Esophagus squamous epithelium (tissue), 5 donors: ENCODE data around the gene PLCB1. TPM values are rescaled to one million over a fixed set of nuclear protein-coding genes. Genes with fewer than 3 reads are reported as not detected.

Source experiments
- DNase-seq: peaks from one replicate; lab custom pipeline; 2025; lab: John Stamatoyannopoulos, UW
- H3K27ac ChIP-seq, 4 donors: fragments of 200-600 bp; sonication (generic); one replicate each; pipeline ENCODE4 v1.5.1; 2016 to 2019; ENCODE audit warnings: mild to moderate bottlenecking in 1 of 4
- H3K27me3 ChIP-seq, 4 donors: fragments of 200-600 bp; sonication (generic); 1 replicate in 3 of 4; 2 replicates in 1 of 4; pipeline versions ENCODE4 v1.5.1 to v1.6.0; 2017 to 2021; ENCODE audit warnings: antibody characterized with exemption in 1 of 4
- H3K36me3 ChIP-seq, 3 donors: fragments of 200-600 bp; sonication (generic); one replicate each; pipeline ENCODE4 v1.5.1; 2016 to 2019
- H3K4me1 ChIP-seq, 3 donors: fragments of 200-600 bp; sonication (generic); one replicate each; pipeline ENCODE4 v1.5.1; 2017 to 2019
- H3K4me3 ChIP-seq, 4 donors: fragments of 200-600 bp; sonication (generic); 1 replicate in 3 of 4; 2 replicates in 1 of 4; pipeline ENCODE4 v1.5.1; 2016 to 2019; ENCODE audit warnings: mild to moderate bottlenecking in 2 of 4, moderate library complexity in 1 of 4
- H3K9me3 ChIP-seq, 3 donors: fragments of 200-600 bp; sonication (generic); one replicate each; pipeline ENCODE4 v1.5.1; 2016 to 2019
- POLR2A ChIP-seq, 4 donors: fragments of 450-650 bp; IDR thresholded peaks; one replicate each; pipeline ENCODE4 v1.6.1; 2017; ENCODE audit warnings: antibody characterized with exemption in 4 of 4, mild to moderate bottlenecking in 4 of 4, moderate library complexity in 3 of 4
- WGBS, 2 donors: methylation state at CpG; one replicate each; pipeline ENCODE4 v1.1.5; 2018; 5-methylcytosine and 5-hydroxymethylcytosine counted together
- intact Hi-C: fragments of 100-400 bp; cut with DNase I; formaldehyde crosslinking; loops from one replicate; pipeline ENCODE4 v1.15.0; 2022
- total RNA-seq, 4 donors: library from RNA; depleted of rRNA; stranded (reverse); fragments of >200 nt; gene quantifications; one replicate each; pipeline ENCODE4 v1.1.0, GENCODE V29; 2016
- TF ChIP-seq, protein P1 (sequence below), 6 experiments: fragments of 450-650 bp in 4 of 6; fragments of 200-600 bp in 2 of 6; sonication (generic) in 2 of 6; IDR thresholded peaks; one replicate each; pipeline ENCODE4 v1.5.1; 2016 to 2019; ENCODE audit warnings: antibody characterized with exemption in 6 of 6, mild to moderate bottlenecking in 4 of 6, moderate library complexity in 4 of 6
- donor health status: DM: yes; HTN: yes; CAD: no.

Gene PLCB1
- total RNA-seq, 4 donors from 2014 or later: 1.9 to 20.4 (median 5.0) TPM

DNA sequence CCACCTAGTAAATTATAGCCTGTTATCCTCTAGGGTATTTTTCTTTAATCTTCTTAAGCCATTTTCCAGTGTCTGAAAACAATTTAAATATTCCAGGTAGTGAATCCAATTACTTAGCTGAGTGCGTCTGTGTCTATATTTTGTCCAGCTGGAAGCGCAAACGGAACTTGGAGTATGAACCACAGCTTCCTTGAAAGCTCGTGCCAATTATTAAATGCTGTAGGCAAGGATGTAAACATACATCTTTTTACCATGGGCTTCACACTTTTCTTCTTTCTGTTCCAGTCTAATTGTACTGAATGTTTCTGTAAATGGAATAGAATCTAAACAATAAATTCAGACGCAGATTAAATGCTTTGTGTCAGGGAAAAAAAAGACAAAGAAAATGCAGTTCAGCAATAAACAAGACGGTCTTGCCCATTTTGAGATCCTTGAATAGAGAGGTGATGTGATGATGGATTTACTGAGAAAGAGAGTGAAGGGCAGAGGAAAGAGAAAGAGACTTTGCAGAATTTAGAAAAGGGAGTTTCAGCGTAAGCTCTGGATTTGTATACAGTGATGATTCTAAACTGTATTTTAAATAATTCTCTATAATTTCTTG is 1.9 kb downstream of the PLCB1 start:
- Histone ChIP-seq H3K4me3 (peak overlapping the region in 3 of 4 donors; percentile 55 to 85 (median 81)), H3K36me3 (no peaks in the 10 kb centered on the region), H3K27me3 (peaks cover 0 to 50% (median 0%) of the 10 kb centered on the region in 4 donors), H3K9me3 (no peaks in the 10 kb centered on the region), H3K4me1 (peaks cover 0 to 38% (median 4%) of the 10 kb centered on the region in 3 donors), H3K27ac (peak overlapping the region in 3 of 4 donors; percentile 74 to 92 (median 91))
- no peak for DNase-seq
- intact Hi-C loops: loop anchor here (10.0 kb wide), 2 partner anchors 251 to 581 kb away; no protein-coding TSS in a partner anchor
- TF ChIP-seq, protein P1, sequence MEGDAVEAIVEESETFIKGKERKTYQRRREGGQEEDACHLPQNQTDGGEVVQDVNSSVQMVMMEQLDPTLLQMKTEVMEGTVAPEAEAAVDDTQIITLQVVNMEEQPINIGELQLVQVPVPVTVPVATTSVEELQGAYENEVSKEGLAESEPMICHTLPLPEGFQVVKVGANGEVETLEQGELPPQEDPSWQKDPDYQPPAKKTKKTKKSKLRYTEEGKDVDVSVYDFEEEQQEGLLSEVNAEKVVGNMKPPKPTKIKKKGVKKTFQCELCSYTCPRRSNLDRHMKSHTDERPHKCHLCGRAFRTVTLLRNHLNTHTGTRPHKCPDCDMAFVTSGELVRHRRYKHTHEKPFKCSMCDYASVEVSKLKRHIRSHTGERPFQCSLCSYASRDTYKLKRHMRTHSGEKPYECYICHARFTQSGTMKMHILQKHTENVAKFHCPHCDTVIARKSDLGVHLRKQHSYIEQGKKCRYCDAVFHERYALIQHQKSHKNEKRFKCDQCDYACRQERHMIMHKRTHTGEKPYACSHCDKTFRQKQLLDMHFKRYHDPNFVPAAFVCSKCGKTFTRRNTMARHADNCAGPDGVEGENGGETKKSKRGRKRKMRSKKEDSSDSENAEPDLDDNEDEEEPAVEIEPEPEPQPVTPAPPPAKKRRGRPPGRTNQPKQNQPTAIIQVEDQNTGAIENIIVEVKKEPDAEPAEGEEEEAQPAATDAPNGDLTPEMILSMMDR (IDR thresholded peaks at IDR 0.05): no peak
- 27 to 34% methylated on average over 7 of the region's 7 CpGs for WGBS, 2 donors

DNA sequence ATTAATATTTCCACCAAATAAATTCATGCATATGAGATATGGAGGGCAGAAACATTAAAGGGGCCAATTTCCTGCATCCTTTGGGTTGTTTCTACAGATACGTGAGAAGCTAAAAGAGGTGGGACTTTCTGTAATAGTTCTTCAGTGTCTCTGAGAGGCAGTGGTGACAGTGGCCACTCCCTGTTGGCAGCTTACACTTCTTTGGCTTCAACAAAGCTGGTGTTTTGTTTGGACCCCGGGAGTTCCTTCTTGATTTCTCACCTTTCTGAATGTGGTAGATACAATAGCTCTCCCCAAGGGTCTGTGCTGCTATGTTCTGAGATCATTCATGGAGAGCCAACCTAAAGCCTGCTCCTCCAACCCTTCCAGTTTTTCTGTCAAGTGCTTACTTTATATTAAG is 7.8 kb downstream of the PLCB1 start:
- Histone ChIP-seq H3K4me1 (peaks cover 0 to 4% (median under 1%) of the 10 kb centered on the region in 3 donors), H3K27me3 (peaks cover 0 to 5% (median 0%) of the 10 kb centered on the region in 4 donors), H3K4me3 (no peak overlapping the region), H3K9me3 (no peaks in the 10 kb centered on the region), H3K36me3 (no peaks in the 10 kb centered on the region), H3K27ac (no peak overlapping the region)
- 42 to 55% methylated on average over 2 of the region's 2 CpGs for WGBS, 2 donors
- DNase-seq: no peak
- no peak for TF ChIP-seq POLR2A (IDR thresholded peaks at IDR 0.05)
- TF ChIP-seq, protein P1 (IDR thresholded peaks at IDR 0.05): no peak
- intact Hi-C loops: loop anchor here (10.0 kb wide), 2 partner anchors 245 to 575 kb away; no protein-coding TSS in a partner anchor

DNA sequence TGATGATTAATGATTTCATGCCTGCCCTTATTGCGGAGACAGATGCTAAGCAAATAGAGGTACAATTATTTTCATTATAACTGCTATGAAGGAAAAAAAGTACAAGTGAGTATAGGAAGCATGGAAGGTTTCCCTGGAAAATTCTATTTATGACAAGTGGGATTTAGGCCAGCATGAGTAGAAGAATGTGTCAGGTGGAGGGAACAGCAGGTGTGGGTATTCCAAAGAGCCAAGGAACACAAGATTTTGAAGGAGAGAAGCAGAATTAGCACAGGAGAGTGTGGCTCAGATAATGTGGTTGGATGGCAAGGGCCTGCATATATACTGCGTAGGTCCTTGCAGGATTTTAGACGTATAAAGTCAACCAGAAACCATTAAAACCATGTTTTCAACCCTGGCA is 11.4 kb downstream of the PLCB1 start:
- no peak overlapping the region for H3K27ac ChIP-seq
- intact Hi-C loops: no loop called here
- 59 to 79% methylated on average over 3 of the region's 3 CpGs for WGBS, 2 donors
- H3K4me3 ChIP-seq: no peak overlapping the region
- no peaks in the 10 kb centered on the region for H3K27me3 ChIP-seq
- TF ChIP-seq, protein P1 (IDR thresholded peaks at IDR 0.05): no peak
- TF ChIP-seq POLR2A (IDR thresholded peaks at IDR 0.05): no peak
- no peak for DNase-seq
- no peaks in the 10 kb centered on the region for H3K9me3 ChIP-seq
- no peaks in the 10 kb centered on the region for H3K36me3 ChIP-seq
- peaks cover 0 to 8% (median 4%) of the 10 kb centered on the region in 3 donors for H3K4me1 ChIP-seq

DNA sequence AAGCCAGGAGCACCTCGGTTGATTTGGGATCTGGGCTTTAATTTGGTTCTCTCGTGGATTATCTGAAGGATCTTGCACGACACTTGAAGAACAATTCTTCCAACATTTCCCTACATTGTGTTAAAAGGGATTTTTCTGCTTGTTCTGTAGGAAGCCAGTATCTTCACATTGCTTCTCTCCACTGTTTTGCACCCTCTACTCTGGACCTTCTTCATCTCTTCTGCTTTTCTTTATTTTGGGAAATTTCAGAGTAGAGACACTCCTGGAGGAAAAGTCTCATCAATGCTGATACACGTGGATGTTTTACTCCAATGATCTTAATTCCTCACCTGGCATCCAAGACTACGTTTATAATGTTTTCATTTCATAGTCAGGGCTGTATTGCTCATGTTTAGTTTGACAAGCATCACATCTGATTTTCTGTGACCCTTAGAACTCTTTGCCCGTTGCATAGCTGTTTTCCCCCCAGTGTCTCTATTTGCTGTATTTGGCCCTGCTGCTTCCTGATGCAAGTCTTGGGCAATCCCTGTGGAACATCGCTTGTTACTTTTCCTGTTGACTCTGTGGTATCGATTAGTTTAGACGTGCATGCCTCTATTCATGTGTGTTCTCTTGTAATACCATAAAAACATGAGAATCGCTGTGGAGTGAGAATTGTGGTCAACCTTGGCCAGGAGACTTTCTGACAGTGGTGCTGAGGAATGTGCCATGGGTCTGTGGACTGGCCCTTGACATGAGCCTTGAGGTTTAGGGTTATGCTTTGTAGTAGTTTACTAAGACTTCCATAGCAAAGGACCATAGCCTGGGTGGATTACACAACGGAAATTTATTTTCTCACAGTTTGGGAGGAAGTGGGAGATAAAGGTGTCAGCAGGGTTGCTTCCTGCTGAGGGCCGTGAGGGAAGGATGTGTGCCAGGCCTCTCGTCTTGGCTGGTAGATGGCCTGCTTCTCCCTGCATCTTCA is 12.5 kb downstream of the PLCB1 start:
- no peaks in the 10 kb centered on the region for H3K36me3 ChIP-seq
- H3K9me3 ChIP-seq: no peaks in the 10 kb centered on the region
- no peak for DNase-seq
- H3K4me1 ChIP-seq: peaks cover 0 to 18% (median 4%) of the 10 kb centered on the region in 3 donors
- WGBS, 2 donors: 57 to 69% methylated on average over 13 of the region's 13 CpGs
- TF ChIP-seq, protein P1 (IDR thresholded peaks at IDR 0.05): no peak
- TF ChIP-seq POLR2A (IDR thresholded peaks at IDR 0.05): no peak
- H3K27me3 ChIP-seq: no peaks in the 10 kb centered on the region
- H3K4me3 ChIP-seq: no peak overlapping the region
- H3K27ac ChIP-seq: peak overlapping the region in 1 of 4 donors; percentile 23
- intact Hi-C loops: no loop called here
